Transverse colon (tissue), 4 donors: ENCODE measurements around the gene OLFML2A. TPM values are rescaled to one million over a fixed set of nuclear protein-coding genes. Genes with fewer than 3 reads are reported as not detected.
"Not testable (repeated sequence)": the region's sequence is repeated elsewhere in the genome, so short reads cannot be mapped to it uniquely, and the experiment has no call there.

ENCODE experiments used
- DNase-seq: peaks from one replicate; pipeline ENCODE4 v3.0.0-alpha.2; 2019
- H3K27ac ChIP-seq, 4 donors: fragments of 200-600 bp; sonication (generic); 2 replicates each; pipeline ENCODE4 v1.5.1; 2016 to 2018; ENCODE audit warnings: inconsistent platforms in 4 of 4
- H3K27me3 ChIP-seq: fragments of 200-600 bp; sonication (generic); 2 replicates; pipeline ENCODE4 v1.5.1; 2017; ENCODE audit warnings: inconsistent platforms
- H3K36me3 ChIP-seq, 4 donors: fragments of 200-600 bp; sonication (generic); 2 replicates each; pipeline ENCODE4 v1.5.1; 2017 to 2019; ENCODE audit warnings: inconsistent platforms in 4 of 4
- H3K4me1 ChIP-seq, 4 donors: fragments of 200-600 bp; sonication (generic); 2 replicates each; pipeline ENCODE4 v1.5.1; 2017 to 2020; ENCODE audit warnings: inconsistent platforms in 4 of 4
- H3K4me3 ChIP-seq, 4 donors: fragments of 200-600 bp; sonication (generic); 1 replicate in 1 of 4; 2 replicates in 3 of 4; pipeline versions ENCODE4 v1.5.1 to v1.6.1; 2017 to 2019; ENCODE audit warnings: inconsistent platforms in 4 of 4
- H3K9me3 ChIP-seq, 2 donors: fragments of 200-600 bp; sonication (generic); 2 replicates each; pipeline ENCODE4 v1.5.1; 2017 to 2019; ENCODE audit warnings: inconsistent platforms in 2 of 2
- EP300 ChIP-seq: sonication (generic); formaldehyde crosslinking; IDR thresholded peaks from one replicate; pipeline ENCODE4 v1.6.1; 2017; ENCODE audit warnings: antibody characterized with exemption, low read depth
- POLR2A ChIP-seq: fragments of 450-650 bp; IDR thresholded peaks from one replicate; pipeline ENCODE4 v1.6.1; 2016; ENCODE audit warnings: antibody characterized with exemption, mild to moderate bottlenecking, moderate library complexity
- POLR2AphosphoS5 ChIP-seq, 3 donors: sonication (generic); formaldehyde crosslinking; IDR thresholded peaks; one replicate each; pipeline ENCODE4 v1.6.1; 2016; ENCODE audit warnings: antibody characterized with exemption in 3 of 3
- WGBS, 2 donors: methylation state at CpG; one replicate each; pipeline ENCODE4 v1.1.5; 2018; ENCODE audit warnings: low coverage in 1 of 2; 5-methylcytosine and 5-hydroxymethylcytosine counted together
- in situ Hi-C, 4 donors: fragments of 200-750 bp; cut with MboI; loops; one replicate each; pipeline versions ENCODE4 v1.15.0 to v1.15.1; 2017; ENCODE audit warnings: low sequenced_read_pairs in 3 of 4, low pct_ligation_motif_present in 1 of 4, low pct_unique_long_range_greater_than_20kb in 1 of 4
- intact Hi-C: fragments of 100-400 bp; cut with DNase I; formaldehyde crosslinking; loops from one replicate; pipeline ENCODE4 v1.15.1; 2023; ENCODE audit warnings: low total_unique reads
- total RNA-seq, 4 donors: library from RNA; depleted of rRNA; stranded (reverse); fragments of >200 nt; gene quantifications; one replicate each; pipeline ENCODE4 v1.1.0, GENCODE V29; 2016
- TF ChIP-seq, protein P1 (sequence below), 5 experiments: fragments of 200-600 bp in 3 of 5; fragments of 450-650 bp in 2 of 5; sonication (generic) in 3 of 5; IDR thresholded peaks; 1 replicate in 2 of 5; 2 replicates in 3 of 5; pipeline ENCODE4 v1.5.1; 2016 to 2017; ENCODE audit warnings: antibody characterized with exemption in 5 of 5, inconsistent platforms in 3 of 5, mild to moderate bottlenecking in 2 of 5, moderate library complexity in 1 of 5

OLFML2A gene
- total RNA-seq, 4 donors from 2014 or later: 9.4 to 59.1 (median 16.0) TPM

DNA sequence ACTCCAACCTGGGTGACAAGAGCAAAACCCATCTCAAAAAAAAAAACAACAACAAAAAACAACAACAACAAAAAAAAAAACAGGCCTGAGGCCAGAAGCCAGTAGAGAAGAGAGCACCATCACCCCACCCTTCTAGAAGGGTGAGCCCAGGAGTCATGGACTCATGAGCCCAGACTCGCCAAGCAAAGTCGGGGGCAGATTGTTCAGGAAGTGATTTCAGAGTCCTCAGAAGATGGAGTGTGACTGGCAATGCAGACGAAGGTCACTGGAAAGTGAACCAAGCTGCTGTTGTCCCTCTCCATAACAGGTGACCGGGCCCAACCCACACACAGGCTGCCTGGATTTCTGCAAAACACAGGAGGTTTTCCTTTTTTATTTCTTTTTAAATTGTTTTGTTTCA, 67.4 kb downstream of the OLFML2A start:
- 75% methylated on average over 4 of the region's 4 CpGs; no CpG with 5 or more reads in 1 of the 2 donors for WGBS, 2 donors
- intact Hi-C loops: no loop called here

DNA sequence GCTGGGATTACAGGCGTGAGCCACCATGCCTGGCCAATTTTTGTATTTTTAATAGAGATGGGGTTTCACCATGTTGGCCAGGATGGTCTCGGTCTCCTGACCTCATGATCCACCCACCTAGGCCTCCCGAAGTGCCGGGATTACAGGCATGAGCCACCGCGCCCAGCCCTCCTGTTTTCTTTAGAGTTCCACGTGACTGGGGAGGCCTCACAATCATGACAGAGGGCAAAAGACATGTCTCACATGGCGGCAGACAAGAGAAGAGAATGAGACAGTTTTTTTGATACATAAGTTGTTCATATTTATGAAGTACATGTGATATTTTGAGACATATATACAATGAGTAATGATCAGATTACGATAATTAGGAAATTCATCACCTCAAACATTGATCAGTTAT, 69.5 kb downstream of the OLFML2A start:
- H3K27me3 ChIP-seq: not testable (repeated sequence)

More for the DNA sequence above, 67.4 kb downstream of the OLFML2A start:
- H3K9me3 ChIP-seq: no peaks in the 10 kb centered on the region
- no peaks in the 10 kb centered on the region for H3K36me3 ChIP-seq
- H3K27me3 ChIP-seq: no peaks in the 10 kb centered on the region
- TF ChIP-seq, protein P1, sequence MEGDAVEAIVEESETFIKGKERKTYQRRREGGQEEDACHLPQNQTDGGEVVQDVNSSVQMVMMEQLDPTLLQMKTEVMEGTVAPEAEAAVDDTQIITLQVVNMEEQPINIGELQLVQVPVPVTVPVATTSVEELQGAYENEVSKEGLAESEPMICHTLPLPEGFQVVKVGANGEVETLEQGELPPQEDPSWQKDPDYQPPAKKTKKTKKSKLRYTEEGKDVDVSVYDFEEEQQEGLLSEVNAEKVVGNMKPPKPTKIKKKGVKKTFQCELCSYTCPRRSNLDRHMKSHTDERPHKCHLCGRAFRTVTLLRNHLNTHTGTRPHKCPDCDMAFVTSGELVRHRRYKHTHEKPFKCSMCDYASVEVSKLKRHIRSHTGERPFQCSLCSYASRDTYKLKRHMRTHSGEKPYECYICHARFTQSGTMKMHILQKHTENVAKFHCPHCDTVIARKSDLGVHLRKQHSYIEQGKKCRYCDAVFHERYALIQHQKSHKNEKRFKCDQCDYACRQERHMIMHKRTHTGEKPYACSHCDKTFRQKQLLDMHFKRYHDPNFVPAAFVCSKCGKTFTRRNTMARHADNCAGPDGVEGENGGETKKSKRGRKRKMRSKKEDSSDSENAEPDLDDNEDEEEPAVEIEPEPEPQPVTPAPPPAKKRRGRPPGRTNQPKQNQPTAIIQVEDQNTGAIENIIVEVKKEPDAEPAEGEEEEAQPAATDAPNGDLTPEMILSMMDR (IDR thresholded peaks at IDR 0.05): no peak
- TF ChIP-seq EP300 (no peak), POLR2A (no peak), POLR2AphosphoS5 (IDR thresholded peaks at IDR 0.05) (no peak)
- in situ Hi-C loops: no loop called here
- no peak overlapping the region for H3K4me3 ChIP-seq
- no peak for DNase-seq
- H3K27ac ChIP-seq: no peak overlapping the region
- no peaks in the 10 kb centered on the region for H3K4me1 ChIP-seq

DNA sequence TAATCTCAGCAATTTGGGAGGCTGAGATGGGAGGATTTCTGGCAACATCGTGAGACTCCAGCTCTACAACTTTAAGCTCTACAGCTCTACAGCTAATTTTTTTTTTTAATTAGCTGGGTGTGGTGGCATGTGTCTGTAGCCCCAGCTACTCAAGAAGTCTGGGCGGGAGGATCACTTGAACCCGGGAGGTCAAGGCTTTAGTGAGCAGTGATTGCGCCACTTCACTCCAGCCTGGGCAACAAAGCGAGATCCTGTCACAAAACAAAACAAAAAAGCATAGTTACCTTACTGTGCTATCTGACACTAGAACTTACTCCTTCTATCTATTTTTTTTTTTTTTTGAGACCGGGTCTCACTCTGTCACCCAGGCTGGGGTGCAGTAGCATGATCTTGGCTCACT, 70.0 kb downstream of the OLFML2A start:
- intact Hi-C loops: no loop called here
- H3K27ac ChIP-seq: no peak overlapping the region
- TF ChIP-seq POLR2A (no peak), POLR2AphosphoS5 (IDR thresholded peaks at IDR 0.05) (no peak), EP300 (no peak)
- TF ChIP-seq, protein P1 (IDR thresholded peaks at IDR 0.05): no peak
- no peaks in the 10 kb centered on the region for H3K27me3 ChIP-seq
- H3K36me3 ChIP-seq: no peaks in the 10 kb centered on the region
- DNase-seq: no peak
- H3K4me3 ChIP-seq: no peak overlapping the region
- peaks cover 0 to 8% (median 0%) of the 10 kb centered on the region in 4 donors for H3K4me1 ChIP-seq
- H3K9me3 ChIP-seq: no peaks in the 10 kb centered on the region
- 79% methylated on average over 6 of the region's 6 CpGs; no CpG with 5 or more reads in 1 of the 2 donors for WGBS, 2 donors
- in situ Hi-C loops: no loop called here

More for the DNA sequence above, 69.5 kb downstream of the OLFML2A start:
- H3K4me3 ChIP-seq, H3K27ac ChIP-seq, in situ Hi-C loops, DNase-seq, H3K9me3 ChIP-seq, H3K4me1 ChIP-seq, H3K36me3 ChIP-seq, intact Hi-C loops: not testable (repeated sequence)
- 68 to 88% methylated on average over 3 to 9 of the region's 9 CpGs for WGBS, 2 donors

- Histone ChIP-seq H3K27ac (no peak overlapping the region), H3K9me3 (no peaks in the 10 kb centered on the region), H3K27me3 (no peaks in the 10 kb centered on the region), H3K4me3 (no peak overlapping the region), H3K36me3 (no peaks in the 10 kb centered on the region), H3K4me1 (peaks cover 6 to 24% (median 13%) of the 10 kb centered on the region in 4 donors)
- WGBS, 2 donors: 39% methylated on average over 5 to 10 of the region's 10 CpGs
- in situ Hi-C loops: loop anchor here in 2 of 4 donors (5.0 kb wide), 2 partner anchors 72 to 78 kb away; partner anchors contain the start of genes NR6A1 (in 1 of the 2) and OLFML2A (in 1 of the 2)
- TF ChIP-seq, protein P1 (IDR thresholded peaks at IDR 0.05): no peak
- TF ChIP-seq EP300: no peak
- TF ChIP-seq POLR2A: no peak
- no peak for TF ChIP-seq POLR2AphosphoS5 (IDR thresholded peaks at IDR 0.05)
- intact Hi-C loops: no loop called here
- DNase-seq: no peak
These were observed 72.9 kb downstream of the OLFML2A start for GRCh38 chr9:124849801-124850200.
